Measurements from ENCODE around the gene OSBPL6.

DNA sequence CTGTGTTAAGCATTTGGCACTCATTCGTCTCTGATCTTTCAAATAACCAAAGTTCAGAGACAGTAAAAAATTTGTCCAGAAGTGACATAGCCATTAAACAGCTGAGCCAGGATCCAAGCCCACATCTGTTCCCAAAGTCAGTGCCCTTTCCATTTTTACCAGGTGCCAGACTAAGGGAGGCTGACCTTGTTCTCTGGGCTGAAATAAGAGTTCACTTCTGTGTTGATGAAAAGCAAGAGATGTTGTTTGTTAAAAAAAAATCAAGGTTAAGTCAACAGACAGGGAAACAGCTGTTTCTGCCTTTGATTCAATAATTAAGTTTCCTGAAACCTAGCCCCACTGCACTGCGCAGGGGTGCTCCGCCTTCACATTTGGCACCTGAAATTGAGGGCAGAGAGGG, 139.5 kb downstream of the OSBPL6 start:
- no peak for TF ChIP-seq CTCF (IDR thresholded peaks at IDR 0.05)
- TF ChIP-seq POLR2A (IDR thresholded peaks at IDR 0.05), result no peak

Data from heart left ventricle (tissue), 13 donors.